ENCODE results near the gene EDEM2. TPM values are rescaled to one million over a fixed set of nuclear protein-coding genes. Genes with fewer than 3 reads are reported as not detected.

The EDEM2 gene
- polyA plus RNA-seq, 1 donor from 2014 or later: 13.3 TPM

GRCh38 chr20:35129647-35130069 lies 17.5 kb downstream of the EDEM2 start:
- H3K27ac ChIP-seq (ENCODE audit: low read length): no peak overlapping the region
- TF ChIP-seq POLR2AphosphoS5 (IDR thresholded peaks at IDR 0.05): no peak
- TF ChIP-seq CTCF (IDR thresholded peaks at IDR 0.05; ENCODE audit: poor library complexity, severe bottlenecking): no peak
- TF ChIP-seq RAD21 (conservative IDR thresholded peaks at IDR 0.05): no peak
- no peak for TF ChIP-seq MXI1 (conservative IDR thresholded peaks at IDR 0.05; ENCODE audit: poor library complexity, severe bottlenecking)
- TF ChIP-seq, protein P1, sequence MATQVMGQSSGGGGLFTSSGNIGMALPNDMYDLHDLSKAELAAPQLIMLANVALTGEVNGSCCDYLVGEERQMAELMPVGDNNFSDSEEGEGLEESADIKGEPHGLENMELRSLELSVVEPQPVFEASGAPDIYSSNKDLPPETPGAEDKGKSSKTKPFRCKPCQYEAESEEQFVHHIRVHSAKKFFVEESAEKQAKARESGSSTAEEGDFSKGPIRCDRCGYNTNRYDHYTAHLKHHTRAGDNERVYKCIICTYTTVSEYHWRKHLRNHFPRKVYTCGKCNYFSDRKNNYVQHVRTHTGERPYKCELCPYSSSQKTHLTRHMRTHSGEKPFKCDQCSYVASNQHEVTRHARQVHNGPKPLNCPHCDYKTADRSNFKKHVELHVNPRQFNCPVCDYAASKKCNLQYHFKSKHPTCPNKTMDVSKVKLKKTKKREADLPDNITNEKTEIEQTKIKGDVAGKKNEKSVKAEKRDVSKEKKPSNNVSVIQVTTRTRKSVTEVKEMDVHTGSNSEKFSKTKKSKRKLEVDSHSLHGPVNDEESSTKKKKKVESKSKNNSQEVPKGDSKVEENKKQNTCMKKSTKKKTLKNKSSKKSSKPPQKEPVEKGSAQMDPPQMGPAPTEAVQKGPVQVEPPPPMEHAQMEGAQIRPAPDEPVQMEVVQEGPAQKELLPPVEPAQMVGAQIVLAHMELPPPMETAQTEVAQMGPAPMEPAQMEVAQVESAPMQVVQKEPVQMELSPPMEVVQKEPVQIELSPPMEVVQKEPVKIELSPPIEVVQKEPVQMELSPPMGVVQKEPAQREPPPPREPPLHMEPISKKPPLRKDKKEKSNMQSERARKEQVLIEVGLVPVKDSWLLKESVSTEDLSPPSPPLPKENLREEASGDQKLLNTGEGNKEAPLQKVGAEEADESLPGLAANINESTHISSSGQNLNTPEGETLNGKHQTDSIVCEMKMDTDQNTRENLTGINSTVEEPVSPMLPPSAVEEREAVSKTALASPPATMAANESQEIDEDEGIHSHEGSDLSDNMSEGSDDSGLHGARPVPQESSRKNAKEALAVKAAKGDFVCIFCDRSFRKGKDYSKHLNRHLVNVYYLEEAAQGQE (IDR thresholded peaks at IDR 0.05; ENCODE audit: borderline replicate concordance): no peak
- TF ChIP-seq EP300 (conservative IDR thresholded peaks at IDR 0.05; ENCODE audit: poor library complexity, severe bottlenecking): no peak
- no peak for TF ChIP-seq SMC3 (conservative IDR thresholded peaks at IDR 0.05; ENCODE audit: poor library complexity)
- TF ChIP-seq TAF1 (IDR thresholded peaks at IDR 0.05; ENCODE audit: low read depth): no peak
- no peak for TF ChIP-seq EZH2 (IDR thresholded peaks at IDR 0.05; ENCODE audit: borderline replicate concordance, insufficient read depth, low read length, poor library complexity, severe bottlenecking)

DNA sequence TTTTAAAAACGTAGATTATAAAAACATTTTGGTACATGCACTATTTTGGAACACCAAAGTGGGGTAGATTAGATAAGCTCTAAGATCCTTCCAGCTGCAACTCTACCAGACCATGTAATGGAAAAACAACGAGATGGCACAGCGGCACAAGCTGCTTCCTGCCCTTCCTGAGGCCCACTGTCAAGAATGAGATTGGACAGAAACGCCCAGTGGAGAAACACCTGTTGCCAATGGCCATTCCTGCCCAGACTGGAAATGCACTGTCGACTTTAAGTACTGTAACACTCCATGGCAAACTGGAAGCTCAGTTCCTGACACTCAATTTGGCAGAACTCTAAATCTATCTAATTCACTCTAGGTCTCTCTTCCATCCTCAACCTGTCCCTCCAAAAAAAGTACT lies 21.4 kb downstream of the EDEM2 start:
- Histone ChIP-seq H2AFZ (ENCODE audit: low read depth, low read length) (no peak overlapping the region), H3K36me3 (ENCODE audit: insufficient read depth, low read length) (peaks cover 7% of the 10 kb centered on the region), H3K27me3 (ENCODE audit: insufficient read depth, low read depth, low read length) (no peaks in the 10 kb centered on the region)

More at GRCh38 chr20:35129647-35130069, 17.5 kb downstream of the EDEM2 start:
- Histone ChIP-seq H3F3A (ENCODE audit: insufficient read depth, low read length, poor library complexity, severe bottlenecking) (no peaks in the 10 kb centered on the region), H3K36me3 (ENCODE audit: insufficient read depth, low read length) (no peaks in the 10 kb centered on the region), H3K9me2 (ENCODE audit: insufficient read depth, low read length) (no peaks in the 10 kb centered on the region), H3K4me3 (ENCODE audit: low read length) (no peak overlapping the region), H3K27me3 (ENCODE audit: insufficient read depth, low read depth, low read length) (no peaks in the 10 kb centered on the region), H4K20me1 (ENCODE audit: insufficient read depth) (no peaks in the 10 kb centered on the region), H3K4me2 (ENCODE audit: low read length) (no peak overlapping the region), H3K79me2 (replicated peaks; ENCODE audit: insufficient read depth, low read length) (no peaks in the 10 kb centered on the region), H2AFZ (ENCODE audit: low read depth, low read length) (no peak overlapping the region), H3K9ac (ENCODE audit: low read length) (no peak overlapping the region), H3K9me3 (ENCODE audit: low read length) (no peaks in the 10 kb centered on the region)

More for the DNA sequence above, 21.4 kb downstream of the EDEM2 start:
- Histone ChIP-seq H3K9me2 (ENCODE audit: insufficient read depth, low read length) (no peaks in the 10 kb centered on the region), H3K79me2 (replicated peaks; ENCODE audit: insufficient read depth, low read length) (no peaks in the 10 kb centered on the region), H3K27ac (ENCODE audit: low read length) (no peak overlapping the region), H3K9ac (ENCODE audit: low read length) (no peak overlapping the region), H4K20me1 (ENCODE audit: insufficient read depth) (no peaks in the 10 kb centered on the region), H3K4me3 (ENCODE audit: low read length) (no peak overlapping the region), H3F3A (ENCODE audit: insufficient read depth, low read length, poor library complexity, severe bottlenecking) (no peaks in the 10 kb centered on the region), H3K9me3 (ENCODE audit: low read length) (no peaks in the 10 kb centered on the region), H3K4me2 (ENCODE audit: low read length) (no peak overlapping the region)
- TF ChIP-seq TAF1 (IDR thresholded peaks at IDR 0.05; ENCODE audit: low read depth) (no peak), EZH2 (IDR thresholded peaks at IDR 0.05; ENCODE audit: borderline replicate concordance, insufficient read depth, low read length, poor library complexity, severe bottlenecking) (no peak), EP300 (conservative IDR thresholded peaks at IDR 0.05; ENCODE audit: poor library complexity, severe bottlenecking) (no peak), POLR2AphosphoS5 (IDR thresholded peaks at IDR 0.05) (no peak), RAD21 (conservative IDR thresholded peaks at IDR 0.05) (no peak), SMC3 (conservative IDR thresholded peaks at IDR 0.05; ENCODE audit: poor library complexity) (no peak)

Measured in neural cell (in vitro differentiated cells).